Measurements from ENCODE around the gene MEPCE.

Gene MEPCE

DNA sequence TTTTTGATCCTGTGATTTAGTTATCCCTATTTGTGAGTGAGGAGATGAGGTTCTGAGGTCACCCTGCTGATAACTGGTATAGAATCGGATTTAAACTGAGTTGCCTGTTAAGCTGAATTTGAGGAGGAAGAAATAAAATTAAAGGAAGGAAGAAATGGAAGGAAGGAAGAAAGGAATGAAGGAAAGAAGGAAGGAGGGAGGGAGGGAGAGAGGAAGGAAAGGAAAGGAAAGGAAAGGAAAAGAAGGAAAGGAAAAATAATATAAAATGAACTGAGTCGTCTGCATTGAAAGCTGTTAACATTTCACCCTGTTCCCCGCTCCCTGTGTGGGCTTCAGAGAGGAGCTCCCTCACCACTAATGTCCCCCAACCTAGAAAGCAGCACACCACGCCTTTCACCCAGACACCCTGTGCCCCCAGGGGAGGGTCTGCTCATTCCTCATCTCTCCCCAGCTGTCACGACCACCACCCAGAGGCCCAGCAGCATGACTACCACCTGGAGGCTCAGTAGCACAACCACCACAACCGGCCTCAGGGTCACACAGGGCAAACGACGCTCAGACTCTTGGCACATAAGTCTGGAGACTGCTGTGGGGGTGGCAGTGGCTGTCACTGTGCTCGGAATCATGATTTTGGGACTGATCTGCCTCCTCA, 40.1 kb upstream of the MEPCE start:
- TF ChIP-seq CTCF (IDR thresholded peaks at IDR 0.05; ENCODE audit: low read depth, low read length, missing control alignments) = no peak
- H3K4me3 ChIP-seq (ENCODE audit: low read depth, low read length) = no peak overlapping the region
- DNase-seq (ENCODE audit: low read depth) = no peak
- in situ Hi-C loops (cut with HindIII; ENCODE audit: low sequenced_read_pairs) = no loop called here

- no peak overlapping the region for H3K4me3 ChIP-seq (ENCODE audit: low read depth, low read length)
- no peak for TF ChIP-seq CTCF (IDR thresholded peaks at IDR 0.05; ENCODE audit: low read depth, low read length, missing control alignments)
- in situ Hi-C loops (cut with HindIII; ENCODE audit: low sequenced_read_pairs) = no loop called here
- no peak for DNase-seq (ENCODE audit: low read depth)
Observed at GRCh38 chr7:100390286-100391009, 39.2 kb upstream of the MEPCE start.

DNA sequence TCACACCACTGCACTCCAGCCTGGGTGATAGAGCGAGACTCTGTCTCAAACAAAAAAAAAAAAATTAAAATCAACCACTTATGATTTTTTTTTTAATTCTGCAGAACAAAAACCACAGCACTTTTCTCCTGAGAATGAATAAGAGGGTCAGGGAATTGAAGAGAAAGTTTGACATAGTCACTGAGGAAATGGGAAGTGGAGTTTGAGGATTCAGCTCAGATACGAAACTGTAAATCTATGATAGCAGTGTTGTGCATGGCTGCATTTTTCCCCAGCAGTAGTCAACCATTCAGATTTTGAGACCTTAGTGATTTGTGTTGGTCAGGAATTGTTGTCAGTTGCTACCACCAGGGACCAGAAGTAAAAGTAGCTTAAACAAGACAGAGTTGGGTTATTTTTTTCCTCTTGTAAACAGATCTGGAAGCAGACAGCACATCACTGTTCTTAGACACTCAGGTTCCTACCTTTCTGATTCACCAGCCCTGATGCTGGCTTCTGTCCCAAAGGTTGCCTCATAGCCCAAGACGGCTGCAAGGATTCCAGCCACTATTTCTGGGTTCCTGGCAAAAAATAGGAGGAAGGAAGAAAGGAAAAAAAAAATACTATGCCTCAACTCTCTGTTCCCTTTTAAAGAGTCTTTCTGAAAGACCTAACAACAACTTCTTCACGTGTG, 36.3 kb upstream of the MEPCE start:
- in situ Hi-C loops (cut with HindIII; ENCODE audit: low sequenced_read_pairs) = no loop called here
- H3K4me3 ChIP-seq (ENCODE audit: low read depth, low read length) = no peak overlapping the region
- TF ChIP-seq CTCF (IDR thresholded peaks at IDR 0.05; ENCODE audit: low read depth, low read length, missing control alignments) = no peak
- no peak for DNase-seq (ENCODE audit: low read depth)

GRCh38 chr7:100394077-100394476, 35.6 kb upstream of the MEPCE start:
- H3K4me3 ChIP-seq (ENCODE audit: low read depth, low read length) = no peak overlapping the region
- TF ChIP-seq CTCF (IDR thresholded peaks at IDR 0.05; ENCODE audit: low read depth, low read length, missing control alignments) = no peak
- in situ Hi-C loops (cut with HindIII; ENCODE audit: low sequenced_read_pairs) = no loop called here
- no peak for DNase-seq (ENCODE audit: low read depth)

GRCh38 chr7:100396421-100396982, 33.1 kb upstream of the MEPCE start:
- DNase-seq (ENCODE audit: low read depth) = no peak
- no peak for TF ChIP-seq CTCF (IDR thresholded peaks at IDR 0.05; ENCODE audit: low read depth, low read length, missing control alignments)

DNA sequence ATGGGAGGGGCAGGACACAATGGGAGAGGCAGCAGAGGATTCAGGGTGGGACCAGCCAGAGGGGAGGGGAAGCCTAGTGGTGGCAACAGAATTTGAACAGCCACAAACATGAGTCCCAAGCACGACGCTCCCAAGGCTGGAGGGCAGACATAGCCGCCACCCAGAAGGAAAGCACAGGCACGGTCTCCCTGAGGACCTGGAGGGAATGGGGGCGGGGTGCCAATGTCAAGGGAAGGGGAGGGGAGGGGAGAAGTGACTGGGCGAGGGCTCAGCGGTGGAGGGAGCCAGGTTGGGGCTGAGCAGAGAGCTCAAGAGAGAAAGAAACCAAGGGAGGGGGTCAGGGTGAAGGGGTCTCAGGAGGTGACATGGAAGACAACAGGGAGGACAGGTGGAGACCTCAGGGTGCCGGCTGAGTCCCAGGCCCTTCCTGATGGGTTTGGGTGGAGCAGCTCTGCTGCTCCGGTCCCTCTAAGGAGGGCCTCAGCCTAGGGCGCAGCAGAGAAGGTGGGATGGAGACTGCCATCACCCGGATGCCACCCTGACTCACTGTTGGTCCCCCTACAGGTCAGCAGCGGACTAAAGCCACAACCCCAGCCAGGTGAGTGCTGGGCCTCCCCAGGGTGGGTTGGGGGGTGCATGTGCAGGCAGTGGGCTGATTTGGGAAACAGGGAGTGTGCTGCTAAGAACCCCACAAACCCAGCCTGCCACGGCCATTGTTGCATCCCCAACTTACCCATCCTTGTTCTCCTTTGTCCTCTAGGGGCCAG, 32.1 kb upstream of the MEPCE start:
- no peak for DNase-seq (ENCODE audit: low read depth)
- TF ChIP-seq CTCF (IDR thresholded peaks at IDR 0.05; ENCODE audit: low read depth, low read length, missing control alignments) = no peak
- no peak overlapping the region for H3K4me3 ChIP-seq (ENCODE audit: low read depth, low read length)
- in situ Hi-C loops (cut with HindIII; ENCODE audit: low sequenced_read_pairs) = no loop called here

More at GRCh38 chr7:100396421-100396982, 33.1 kb upstream of the MEPCE start:
- in situ Hi-C loops (cut with HindIII; ENCODE audit: low sequenced_read_pairs) = no loop called here
- H3K4me3 ChIP-seq (ENCODE audit: low read depth, low read length) = no peak overlapping the region
